HL-60 (cell line): ENCODE results near the gene PDE6D.

ENCODE experiments used
- DNase-seq, 2 experiments: peaks; one replicate each; pipeline ENCODE4 v3.0.0-alpha.2; 2010 to 2020; ENCODE audit warnings: low read depth in 1 of 2, low spot score in 1 of 2
- H3K27ac ChIP-seq: fragments of 250-450 bp; sonication (Bioruptor Pico); replicated peaks from 2 replicates; pipeline ENCODE4 v1.5.1; 2020; ENCODE audit warnings: mild to moderate bottlenecking, moderate library complexity
- H3K27me3 ChIP-seq: fragments of 250-450 bp; sonication (Bioruptor Pico); 2 replicates; pipeline ENCODE4 v1.5.1; 2021; ENCODE audit warnings: mild to moderate bottlenecking, moderate library complexity; ENCODE audit not compliant: insufficient read depth, poor library complexity, severe bottlenecking
- H3K4me3 ChIP-seq: replicated peaks from 2 replicates; pipeline ENCODE4 v1.5.1; 2011; ENCODE audit warnings: mild to moderate bottlenecking, control low read depth, low read length; ENCODE audit not compliant: insufficient read depth
- CTCF ChIP-seq: IDR thresholded peaks from one replicate; pipeline ENCODE4 v1.5.1; 2011; ENCODE audit warnings: low read length, control low read depth, inconsistent platforms; ENCODE audit not compliant: insufficient read depth
- GABPA ChIP-seq: IDR thresholded peaks from 2 replicates; pipeline ENCODE4 v1.6.1; 2012; ENCODE audit warnings: low read depth
- POLR2AphosphoS5 ChIP-seq: IDR thresholded peaks from 2 replicates; pipeline ENCODE4 v1.6.1; 2012; ENCODE audit warnings: low read depth
- REST ChIP-seq: IDR thresholded peaks from 2 replicates; pipeline ENCODE4 v1.6.1; 2012; ENCODE audit warnings: low read depth; ENCODE audit not compliant: insufficient replicate concordance
- SPI1 ChIP-seq: IDR thresholded peaks from 2 replicates; pipeline ENCODE4 v1.6.1; 2012; ENCODE audit warnings: low read depth, mild to moderate bottlenecking, borderline replicate concordance
- long read RNA-seq: library from polyadenylated mRNA; unstranded; transcript quantifications from one replicate; pipeline ENCODE4 v2.0.0, GENCODE V29; 2020

Gene PDE6D
- long read RNA-seq, transcript PDE6D-201 (5 exons, 1,175 nt), result major isoform, 71 of 73 reads
- long read RNA-seq, partial matches to known transcripts, result 0 of 73 reads
- long read RNA-seq, other reads (novel, unspliced or antisense), result 2 of 73 reads

- Histone ChIP-seq H3K27ac (peak within 1 kb of the TSS; percentile 74), H3K4me3 (peak within 1 kb of the TSS; percentile 91), H3K27me3 (no peaks in the 10 kb centered on the region)
- peak; percentile 96 to 99 for DNase-seq
- TF ChIP-seq GABPA, result peak; percentile 93
- peak; percentile 38; the same call in 1 of the 2 replicates for TF ChIP-seq SPI1
- no peak for TF ChIP-seq POLR2AphosphoS5
Measured at GRCh38 chr2:231780909-231781797, at the start of gene PDE6D. TSS of gene PDE6D (minus strand) at chr2:231781282. CDS start at chr2:231781114, 168 bp downstream.

- Histone ChIP-seq H3K27ac (no peak overlapping the region), H3K27me3 (no peaks in the 10 kb centered on the region), H3K4me3 (no peak overlapping the region)
- TF ChIP-seq CTCF, result no peak
- TF ChIP-seq GABPA, result no peak
- no peak for TF ChIP-seq POLR2AphosphoS5
- TF ChIP-seq REST, result no peak
- no peak for TF ChIP-seq SPI1
- no peak for DNase-seq
Measured at GRCh38 chr2:231821908-231822307, 40.8 kb upstream of the PDE6D start.

GRCh38 chr2:231820786-231821303 is 39.8 kb upstream of the PDE6D start:
- Histone ChIP-seq H3K27ac (no peak overlapping the region), H3K27me3 (no peaks in the 10 kb centered on the region), H3K4me3 (no peak overlapping the region)
- no peak for DNase-seq
- no peak for TF ChIP-seq GABPA
- no peak for TF ChIP-seq SPI1

- no peak for DNase-seq
Measured at GRCh38 chr2:231819447-231820042, 38.5 kb upstream of the PDE6D start.

More at GRCh38 chr2:231819447-231820042, 38.5 kb upstream of the PDE6D start:
- Histone ChIP-seq H3K27ac (no peak overlapping the region), H3K27me3 (no peaks in the 10 kb centered on the region), H3K4me3 (no peak overlapping the region)
- no peak for TF ChIP-seq POLR2AphosphoS5
- TF ChIP-seq CTCF, result no peak
- TF ChIP-seq REST, result no peak
- TF ChIP-seq GABPA, result no peak
- TF ChIP-seq SPI1, result no peak
